ENCODE results near the gene ATP6V0B. TPM values are rescaled to one million over a fixed set of nuclear protein-coding genes. Genes with fewer than 3 reads are reported as not detected.

ATP6V0B gene
- total and polyA plus RNA-seq, 2 of the 4 experiments (the other 2 are of a cell fraction): 72.1 to 169 TPM

DNA sequence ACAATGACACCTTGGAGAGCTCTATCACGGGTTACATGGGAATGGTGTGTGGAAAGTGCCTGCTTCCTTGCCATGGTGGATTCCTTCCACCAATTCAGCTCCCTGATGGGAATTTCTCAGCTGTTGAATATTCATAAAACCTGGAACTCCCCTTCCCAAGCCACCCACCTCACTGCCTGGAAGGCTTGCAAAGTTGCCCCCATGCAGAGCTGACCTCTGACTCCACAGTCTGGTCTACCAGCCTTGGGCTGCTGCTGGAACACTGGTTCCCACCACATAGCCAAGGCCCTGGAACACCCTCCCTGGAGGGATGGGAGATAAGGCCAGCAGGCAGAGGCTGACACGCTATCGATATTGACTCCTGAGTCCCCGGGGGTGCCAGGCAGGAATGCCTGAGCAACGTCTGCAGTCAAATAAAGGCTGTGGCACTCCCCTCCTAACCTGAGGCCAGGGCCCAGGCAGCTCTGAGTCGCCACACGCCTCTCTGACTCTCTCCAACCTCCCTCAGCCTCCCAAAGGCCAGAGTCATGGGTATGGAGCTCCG is 25.4 kb downstream of the ATP6V0B start:
- no peak overlapping the region for H2AK9ac ChIP-seq (replicated peaks; ENCODE audit: low read depth, low read length, poor library complexity)
- no peak overlapping the region for H2BK120ac ChIP-seq (ENCODE audit: low read depth, low read length)
- intact Hi-C loops (cut with micrococcal nuclease) (loop anchor here (10.0 kb wide), 1 partner anchor 315 kb away; no protein-coding TSS in a partner anchor), in situ Hi-C loops (cut with MboI; ENCODE audit: low sequenced_read_pairs) (no loop called here), dilution Hi-C loops (cut with HindIII; ENCODE audit: low sequenced_read_pairs, unreplicated experiment) (no loop called here)
- no peak overlapping the region for H3K27ac ChIP-seq (ENCODE audit: insufficient read depth, low read length)
- no peak overlapping the region for H3K56ac ChIP-seq (ENCODE audit: extremely low read depth, insufficient read depth, low read length)
- POLR2A ChIA-PET (ENCODE audit: unreplicated experiment): no interaction called here
- no TSS peak for BruUV-seq (replicated peaks)
- 69% methylated on average over 5 of the region's 8 CpGs; no CpG with 5 or more reads in 1 of the 2 experiments for WGBS, 2 experiments (ENCODE audit: extremely low coverage in 2 of 2, insufficient read length in 1 of 2)
- H3K4me1 ChIP-seq (ENCODE audit: control insufficient read depth, insufficient read depth, low read length): no peaks in the 10 kb centered on the region
- no peak overlapping the region for H3K9ac ChIP-seq (ENCODE audit: low read depth, low read length)
- no peak overlapping the region for H4K8ac ChIP-seq (ENCODE audit: low read depth in 2 of 2, low read length in 2 of 2)
- no peak overlapping the region for H3K4ac ChIP-seq (ENCODE audit: low read depth, low read length)
- no peaks in the 10 kb centered on the region for H3K79me1 ChIP-seq (ENCODE audit: low read depth in 1 of 2, low read length in 2 of 2)
- H4K5ac ChIP-seq (ENCODE audit: low read depth, low read length): no peak overlapping the region
- H3K4me2 ChIP-seq (ENCODE audit: low read depth, low read length): no peak overlapping the region
- H3K36me3 ChIP-seq (ENCODE audit: control insufficient read depth, insufficient read depth, low read length): peaks cover 24% of the 10 kb centered on the region; the same call in 1 of the 2 replicates
- H3K9me1 ChIP-seq (ENCODE audit: insufficient read depth, low read length): no peaks in the 10 kb centered on the region
- H2BK15ac ChIP-seq (ENCODE audit: low read depth, low read length): no peak overlapping the region
- H3K4me3 ChIP-seq (ENCODE audit: insufficient read depth, low read depth, low read length): no peak overlapping the region
- no peak for ATAC-seq (ENCODE audit: low read depth)
- no peak for TF ChIP-seq RFX5 (IDR thresholded peaks at IDR 0.05; ENCODE audit: low read depth, low read length)
- no peak for TF ChIP-seq SMC3 (IDR thresholded peaks at IDR 0.05; ENCODE audit: low read depth, low read length)
- TF ChIP-seq, protein P1, sequence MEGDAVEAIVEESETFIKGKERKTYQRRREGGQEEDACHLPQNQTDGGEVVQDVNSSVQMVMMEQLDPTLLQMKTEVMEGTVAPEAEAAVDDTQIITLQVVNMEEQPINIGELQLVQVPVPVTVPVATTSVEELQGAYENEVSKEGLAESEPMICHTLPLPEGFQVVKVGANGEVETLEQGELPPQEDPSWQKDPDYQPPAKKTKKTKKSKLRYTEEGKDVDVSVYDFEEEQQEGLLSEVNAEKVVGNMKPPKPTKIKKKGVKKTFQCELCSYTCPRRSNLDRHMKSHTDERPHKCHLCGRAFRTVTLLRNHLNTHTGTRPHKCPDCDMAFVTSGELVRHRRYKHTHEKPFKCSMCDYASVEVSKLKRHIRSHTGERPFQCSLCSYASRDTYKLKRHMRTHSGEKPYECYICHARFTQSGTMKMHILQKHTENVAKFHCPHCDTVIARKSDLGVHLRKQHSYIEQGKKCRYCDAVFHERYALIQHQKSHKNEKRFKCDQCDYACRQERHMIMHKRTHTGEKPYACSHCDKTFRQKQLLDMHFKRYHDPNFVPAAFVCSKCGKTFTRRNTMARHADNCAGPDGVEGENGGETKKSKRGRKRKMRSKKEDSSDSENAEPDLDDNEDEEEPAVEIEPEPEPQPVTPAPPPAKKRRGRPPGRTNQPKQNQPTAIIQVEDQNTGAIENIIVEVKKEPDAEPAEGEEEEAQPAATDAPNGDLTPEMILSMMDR (conservative IDR thresholded peaks at IDR 0.05; ENCODE audit: low read depth, low read length): no peak
- no peak for TF ChIP-seq FOS (IDR thresholded peaks at IDR 0.05; ENCODE audit: low read depth, low read length)
- TF ChIP-seq CEBPB (IDR thresholded peaks at IDR 0.05; ENCODE audit: low read depth, low read length): no peak
- no peak for TF ChIP-seq POLR2A (IDR thresholded peaks at IDR 0.05; ENCODE audit: low read depth, low read length)
- TF ChIP-seq MAFK (IDR thresholded peaks at IDR 0.05; ENCODE audit: low read depth, low read length): no peak
- no peak for TF ChIP-seq BHLHE40 (IDR thresholded peaks at IDR 0.05; ENCODE audit: low read depth, low read length)
- TF ChIP-seq CHD1 (IDR thresholded peaks at IDR 0.05; ENCODE audit: low read depth, low read length): no peak
- no peak overlapping the region for H3K18ac ChIP-seq (ENCODE audit: low read depth, low read length)
- no peak overlapping the region for H2BK20ac ChIP-seq (ENCODE audit: low read depth, low read length)
- H3K9me3 ChIP-seq (ENCODE audit: control insufficient read depth, insufficient read depth, low read length): no peaks in the 10 kb centered on the region
- no peaks in the 10 kb centered on the region for H4K20me1 ChIP-seq (ENCODE audit: insufficient read depth, low read length)
- no peak overlapping the region for H3K23ac ChIP-seq (ENCODE audit: low read depth, low read length)
- H2AK5ac ChIP-seq (ENCODE audit: low read depth, low read length): no peak overlapping the region
- H3K14ac ChIP-seq (replicated peaks; ENCODE audit: low read depth, low read length): no peak overlapping the region
- no peak overlapping the region for H2AFZ ChIP-seq (replicated peaks; ENCODE audit: low read length, poor library complexity)
- no peak for DNase-seq
- CTCF ChIA-PET: interaction anchor here (1.6 kb wide), 1 partner anchor 48 kb away, joined by 3 read pairs; no protein-coding TSS in a partner anchor
- H4K91ac ChIP-seq (ENCODE audit: insufficient read depth, low read depth, low read length): no peak overlapping the region
- H2BK5ac ChIP-seq (ENCODE audit: low read depth, low read length, poor library complexity, severe bottlenecking): no peak overlapping the region
- no peaks in the 10 kb centered on the region for H3K27me3 ChIP-seq (ENCODE audit: control insufficient read depth, insufficient read depth, low read length)

Data from IMR-90 (cell line).